Cardiac septum (tissue), 1 donor: Measurements from ENCODE around the gene NDUFB1. TPM values are rescaled to one million over a fixed set of nuclear protein-coding genes. Genes with fewer than 3 reads are reported as not detected.

Source experiments
- DNase-seq: peaks from one replicate; pipeline ENCODE4 v3.0.0-alpha.2; 2020; ENCODE audit warnings: low spot score
- intact Hi-C: fragments of 100-400 bp; cut with DNase I; formaldehyde crosslinking; loops from one replicate; pipeline ENCODE4 v1.14.0; 2022
- total RNA-seq: library from RNA; stranded (reverse); fragmentation: NEBNext Ultra II Directional; extraction: Animal tissue kit (Norgen Biotek cat#: 25700); gene quantifications from one replicate; pipeline ENCODE4 v1.2.1, GENCODE V29; 2021
- donor health status: DM: no; HTN: no; CAD: no.

Gene NDUFB1
- total RNA-seq, 1 donor from 2014 or later = 410 TPM

GRCh38 chr14:92105073-92105892 lies 16.2 kb downstream of the NDUFB1 start:
- no peak for DNase-seq
- intact Hi-C loops = no loop called here

GRCh38 chr14:92103363-92103989 lies 18.0 kb downstream of the NDUFB1 start:
- intact Hi-C loops = no loop called here

GRCh38 chr14:92099802-92100201 lies 21.7 kb downstream of the NDUFB1 start:
- no peak for DNase-seq
- intact Hi-C loops = no loop called here

More at GRCh38 chr14:92103363-92103989, 18.0 kb downstream of the NDUFB1 start:
- no peak for DNase-seq

GRCh38 chr14:92093320-92093719 lies 28.2 kb downstream of the NDUFB1 start:
- intact Hi-C loops = no loop called here
- DNase-seq = no peak

- intact Hi-C loops = no loop called here
- no peak for DNase-seq
Measured at GRCh38 chr14:92088494-92088893, 33.0 kb downstream of the NDUFB1 start.

- intact Hi-C loops = no loop called here
- DNase-seq = no peak
Measured at GRCh38 chr14:92074555-92074954, 47.0 kb downstream of the NDUFB1 start.

Other genes with a start within 250 kb of the NDUFB1 start
- gene FBLN5, start 174.0 kb downstream of the NDUFB1 start, total RNA-seq = 31.8 TPM
- 68.0 TPM for gene TRIP11, start 81.6 kb downstream of the NDUFB1 start, total RNA-seq
- 17.6 TPM for gene ATXN3, start 15.1 kb downstream of the NDUFB1 start, total RNA-seq
- 41.1 TPM for gene CPSF2, start 263 bp upstream of the NDUFB1 start, total RNA-seq
- gene SLC24A4, start 201.5 kb upstream of the NDUFB1 start, total RNA-seq = not detected